H54 (cell line): ENCODE results near the gene TMEM114.

Experiments
- DNase-seq: peaks from one replicate; pipeline ENCODE4 v3.0.0; 2011; ENCODE audit warnings: low spot score, mixed read lengths; ENCODE audit not compliant: insufficient read length
- FAIRE-seq: peaks from 3 replicates; lab custom pipeline; 2011; peaks lifted over from hg19 to GRCh38; lab: Jason Lieb, UNC
- POLR2A ChIP-seq: IDR thresholded peaks from 2 replicates; pipeline ENCODE4 v1.6.1; 2011; ENCODE audit warnings: low read depth, mild to moderate bottlenecking, low read length

TMEM114 gene

DNA sequence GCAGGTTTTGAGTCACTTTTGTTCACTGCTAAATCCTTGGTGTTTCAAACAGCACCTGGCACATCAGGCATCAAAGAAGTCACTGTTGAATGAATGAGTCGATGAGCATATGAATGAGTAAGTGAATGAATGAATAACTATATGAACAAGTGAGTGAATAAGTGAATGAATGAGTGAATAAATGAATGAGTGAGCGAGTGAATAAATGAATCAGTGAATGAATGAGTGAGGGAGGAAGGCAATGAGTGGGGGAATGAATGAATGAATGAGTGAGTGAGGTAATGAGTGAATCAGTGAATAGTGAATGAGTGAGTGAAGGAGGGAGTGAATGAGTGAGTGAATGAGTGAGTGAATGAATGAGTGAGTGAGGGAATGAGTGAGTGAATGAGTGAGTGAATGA lies 28.8 kb downstream of the TMEM114 start:
- no peak for DNase-seq
- TF ChIP-seq POLR2A: no peak
- no peak for FAIRE-seq

DNA sequence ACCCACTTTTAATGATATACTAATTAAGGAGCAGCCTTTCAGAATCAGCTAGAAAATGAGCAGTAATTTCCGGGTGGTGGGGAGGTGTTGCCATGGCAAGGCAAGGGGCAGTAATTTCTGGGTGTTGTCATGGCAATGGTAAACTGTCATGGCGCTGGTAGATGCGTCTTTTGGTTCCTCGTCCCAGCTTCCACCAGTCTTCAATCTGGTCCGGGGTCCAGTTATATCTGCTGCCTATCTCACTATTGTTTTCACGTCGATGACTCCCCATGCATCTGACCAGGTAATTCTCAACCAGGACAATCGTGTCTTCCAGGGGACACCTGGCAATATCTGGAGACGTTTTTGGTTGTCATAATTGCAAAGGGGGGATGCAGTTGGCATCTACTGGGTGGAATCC lies 34.9 kb downstream of the TMEM114 start:
- TF ChIP-seq POLR2A: no peak
- DNase-seq (no peak), FAIRE-seq (no peak)

DNA sequence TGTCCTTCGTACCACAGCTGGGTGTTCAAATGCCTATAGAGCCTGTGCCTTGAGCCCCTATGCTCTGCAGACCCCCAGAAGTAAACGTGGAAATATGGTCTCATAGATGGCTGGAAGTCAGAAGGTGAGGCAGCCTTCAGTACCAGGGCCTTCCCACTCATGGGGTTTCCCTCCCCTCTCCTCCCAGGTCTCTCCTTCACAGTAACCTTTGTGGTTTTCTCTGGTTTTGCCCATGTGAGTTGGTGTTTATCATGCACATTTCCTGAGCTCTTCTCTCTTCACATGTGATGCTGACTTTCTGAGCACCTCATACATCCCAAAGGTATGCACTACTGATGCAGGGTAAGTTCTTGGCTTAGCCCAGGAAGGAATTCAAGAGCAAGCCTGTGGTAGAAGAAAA lies 35.4 kb downstream of the TMEM114 start:
- no peak for DNase-seq
- FAIRE-seq: no peak
- TF ChIP-seq POLR2A: no peak

DNA sequence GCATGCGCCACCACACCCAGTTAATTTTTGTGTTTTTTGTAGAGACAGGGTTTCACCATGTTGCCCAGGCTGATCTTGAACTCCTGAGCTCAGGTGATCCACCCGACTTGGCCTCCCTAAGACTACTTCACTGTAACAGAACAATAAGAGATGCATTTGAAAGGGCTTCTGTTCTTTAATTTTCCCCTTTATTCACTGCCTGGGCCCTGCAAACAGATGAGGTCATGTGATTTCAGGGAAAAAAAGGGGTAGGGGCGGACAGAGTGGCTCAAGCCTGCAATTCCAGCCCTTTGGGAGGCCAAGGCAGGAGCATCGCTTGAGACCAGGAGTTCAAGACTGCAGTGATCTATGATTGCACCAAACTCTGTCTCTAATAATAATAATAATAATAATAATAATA lies 36.3 kb downstream of the TMEM114 start:
- FAIRE-seq: no peak
- DNase-seq: no peak
- TF ChIP-seq POLR2A: no peak

DNA sequence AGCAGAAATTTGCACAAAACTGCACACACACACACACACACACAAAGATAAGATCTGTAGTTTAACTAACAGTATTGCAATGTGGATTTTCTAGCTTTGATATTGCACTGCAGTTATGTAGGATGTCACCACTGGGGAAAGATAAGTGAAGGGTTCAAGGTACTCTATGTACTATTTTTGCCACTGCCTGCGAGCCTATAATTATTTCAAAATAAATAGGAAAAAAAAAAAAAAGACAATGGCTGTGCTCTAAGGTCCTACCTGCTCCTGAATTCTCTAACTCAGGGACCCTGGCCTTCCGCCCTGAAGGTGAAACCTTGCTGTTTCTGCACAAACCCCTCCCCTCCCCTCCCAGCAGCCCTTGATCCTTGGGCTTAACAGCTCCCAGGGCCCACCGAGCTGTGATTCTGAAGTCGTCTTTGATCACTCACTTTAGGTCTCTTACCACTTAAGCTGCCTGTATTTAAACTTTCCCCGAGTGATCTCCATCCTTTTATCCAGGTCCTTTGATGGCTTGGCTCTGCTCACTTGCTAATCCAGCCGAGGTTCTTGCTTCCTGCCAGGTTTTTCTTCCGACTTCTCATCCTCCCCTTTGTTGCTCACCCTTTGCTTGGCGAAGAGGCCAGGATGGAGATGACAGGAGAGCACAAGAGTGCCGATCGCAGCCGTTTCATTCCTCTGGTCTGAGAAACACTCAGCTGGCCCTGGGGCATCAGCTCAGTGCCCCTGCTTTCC lies 37.7 kb downstream of the TMEM114 start:
- TF ChIP-seq POLR2A: no peak
- FAIRE-seq (no peak), DNase-seq (no peak)

DNA sequence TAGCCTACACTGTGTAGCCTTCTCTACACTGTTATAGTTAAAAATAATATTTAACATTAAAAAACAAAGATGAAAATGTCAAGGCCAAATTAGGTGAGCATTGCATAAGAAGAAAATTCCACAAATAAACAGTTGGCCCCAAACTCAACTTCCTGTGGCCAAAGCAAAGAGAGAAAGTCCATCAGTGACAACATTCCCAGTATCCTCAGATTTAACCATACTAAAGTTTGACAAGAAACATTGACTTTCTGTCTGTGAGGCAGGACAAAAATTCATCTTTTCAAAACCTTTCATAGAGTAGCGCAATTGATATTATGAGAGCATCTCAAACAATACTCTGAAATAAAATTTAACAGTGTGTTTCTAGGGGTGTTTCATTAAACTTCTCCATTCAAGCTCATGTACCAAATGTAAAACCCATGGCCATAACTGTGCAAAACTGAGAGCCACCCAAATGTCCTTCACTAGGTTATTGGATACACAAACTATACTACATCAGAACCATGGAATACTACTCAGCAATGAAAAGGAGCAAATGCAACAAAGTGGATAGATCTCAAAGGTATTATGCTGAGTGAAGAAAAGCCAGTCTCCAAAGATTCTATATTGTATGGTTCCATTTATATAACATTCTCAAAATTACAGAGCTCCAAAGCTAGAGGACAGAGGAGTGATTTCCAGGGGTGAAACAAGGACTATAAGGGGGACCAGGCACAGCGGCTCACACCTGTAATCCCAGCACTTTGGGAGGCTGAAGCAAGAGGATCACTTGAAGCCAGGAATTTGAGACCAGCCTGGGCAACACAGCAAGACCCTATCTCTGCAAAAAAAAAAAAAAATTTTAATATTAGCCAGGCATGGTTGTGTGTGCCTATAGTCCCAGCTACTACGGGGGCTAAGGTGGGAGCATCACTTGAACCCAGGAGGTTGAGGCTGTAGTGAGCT lies 38.7 kb downstream of the TMEM114 start:
- FAIRE-seq (no peak), DNase-seq (no peak)
- no peak for TF ChIP-seq POLR2A

DNA sequence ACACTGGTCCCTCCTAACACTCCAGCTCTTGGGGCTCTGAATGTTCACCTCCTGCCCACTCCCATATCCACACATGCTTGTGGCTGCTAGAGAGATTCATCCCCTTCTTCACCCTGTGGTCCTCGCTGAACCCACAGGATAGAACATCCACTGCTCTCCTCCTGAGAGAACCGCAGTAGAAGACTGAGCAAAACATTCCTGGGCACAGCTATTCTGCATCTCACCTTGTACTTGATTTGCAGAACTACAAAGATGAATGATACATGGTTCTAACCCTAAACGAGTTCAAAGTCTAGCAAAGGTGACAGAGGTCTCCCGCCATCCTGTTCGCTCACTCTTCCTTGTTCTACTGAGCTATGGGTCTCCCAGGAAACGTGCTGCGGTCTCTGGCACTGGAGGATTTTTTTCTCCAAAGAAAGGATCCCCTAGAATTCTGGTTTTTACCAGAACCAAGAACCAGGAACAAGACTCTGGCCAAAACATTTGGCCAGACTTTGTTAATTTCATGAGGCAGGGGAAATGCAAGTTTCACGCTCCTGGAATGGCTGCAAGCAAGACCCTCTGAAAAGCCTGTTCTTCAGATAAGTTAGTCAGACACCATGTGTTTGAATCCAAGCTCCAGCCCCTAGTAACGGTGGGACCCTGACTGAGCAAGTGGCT lies 39.5 kb downstream of the TMEM114 start:
- no peak for DNase-seq
- TF ChIP-seq POLR2A: no peak
- FAIRE-seq: no peak

DNA sequence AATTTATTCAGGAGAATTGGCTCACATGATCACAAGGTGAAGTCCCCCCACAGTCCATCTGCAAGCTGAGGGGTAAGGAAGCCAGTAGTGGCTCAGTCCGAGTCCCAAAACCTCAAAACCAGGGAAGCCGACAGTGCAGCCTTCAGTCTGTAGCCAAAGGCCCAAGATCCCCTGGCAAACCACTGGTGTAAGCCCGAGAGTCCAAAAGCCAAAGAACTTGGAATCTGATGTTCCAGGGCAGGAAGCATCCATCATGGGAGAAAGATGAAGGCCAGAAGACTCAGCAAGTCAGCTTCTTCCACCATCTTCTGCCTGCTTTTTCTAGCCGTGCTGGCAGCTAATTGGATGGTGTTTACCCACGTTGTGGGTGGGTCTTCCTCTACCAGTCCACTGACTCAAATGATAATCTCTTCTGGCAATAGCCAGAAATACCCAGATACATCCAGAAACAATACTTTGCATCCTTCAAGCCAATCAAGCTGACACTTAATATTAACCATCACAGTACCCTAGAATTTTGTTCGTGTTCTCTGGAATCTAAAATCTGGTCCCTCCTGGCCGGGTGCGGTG lies 40.4 kb downstream of the TMEM114 start:
- DNase-seq (no peak), FAIRE-seq (no peak)
- no peak for TF ChIP-seq POLR2A

DNA sequence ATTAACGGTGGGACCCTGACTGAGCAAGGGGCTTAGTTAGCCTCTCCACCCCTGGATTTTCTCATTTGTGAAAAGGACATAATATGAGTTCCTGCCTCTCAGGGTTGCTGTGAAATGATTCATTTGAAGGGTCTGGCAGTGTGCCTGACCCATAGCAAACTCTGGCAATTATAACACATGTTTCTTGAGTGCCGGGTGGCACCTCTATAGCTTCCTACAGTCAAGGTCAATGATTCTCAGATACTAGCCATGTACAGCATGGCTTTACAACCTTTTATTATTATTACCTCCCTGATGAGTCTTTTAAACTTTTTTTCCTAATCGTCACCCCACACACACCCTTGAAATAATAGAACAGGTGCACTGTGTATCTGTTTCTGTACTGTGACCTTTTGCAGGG lies 42.1 kb downstream of the TMEM114 start:
- no peak for DNase-seq
- TF ChIP-seq POLR2A: no peak
- FAIRE-seq: no peak

DNA sequence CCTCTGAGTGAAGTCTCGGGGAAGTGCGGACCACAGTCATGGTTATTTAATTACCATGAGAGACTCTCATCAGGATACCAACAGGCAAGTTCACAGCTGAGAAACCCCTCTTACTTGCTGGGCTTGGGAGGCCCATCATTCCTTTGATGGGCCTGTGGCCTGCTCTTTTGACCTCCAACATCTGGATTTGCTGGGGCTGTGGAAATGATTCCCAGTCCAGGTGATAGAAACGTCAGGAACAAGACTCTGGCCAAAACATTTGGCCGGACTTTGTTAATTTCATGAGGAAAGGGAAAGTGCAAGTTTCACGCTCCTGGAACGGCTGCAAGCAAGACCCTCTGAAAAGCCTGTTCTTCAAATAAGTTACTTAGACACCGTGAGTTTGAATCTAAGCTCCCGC lies 42.5 kb downstream of the TMEM114 start:
- no peak for TF ChIP-seq POLR2A
- FAIRE-seq: no peak
- no peak for DNase-seq

DNA sequence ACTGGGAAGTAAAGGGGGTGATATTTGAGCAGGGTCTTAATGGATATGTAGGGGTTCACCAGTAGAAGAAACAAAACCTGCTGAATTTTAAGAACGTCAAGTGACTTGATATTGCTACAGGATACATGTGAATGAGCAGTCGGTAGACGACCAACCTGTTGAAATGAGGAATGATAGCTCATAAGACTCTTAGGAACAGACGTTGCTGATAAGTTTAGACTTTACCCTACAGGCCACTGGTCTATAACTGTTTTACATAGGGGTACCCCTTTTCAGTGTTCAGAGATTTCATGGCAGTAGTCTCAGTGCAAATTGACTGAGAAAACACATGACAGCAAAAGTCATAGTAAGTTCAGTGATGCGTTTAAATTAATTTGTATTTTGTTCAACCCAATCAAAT lies 45.9 kb downstream of the TMEM114 start:
- no peak for FAIRE-seq
- DNase-seq: no peak
- TF ChIP-seq POLR2A: no peak

DNA sequence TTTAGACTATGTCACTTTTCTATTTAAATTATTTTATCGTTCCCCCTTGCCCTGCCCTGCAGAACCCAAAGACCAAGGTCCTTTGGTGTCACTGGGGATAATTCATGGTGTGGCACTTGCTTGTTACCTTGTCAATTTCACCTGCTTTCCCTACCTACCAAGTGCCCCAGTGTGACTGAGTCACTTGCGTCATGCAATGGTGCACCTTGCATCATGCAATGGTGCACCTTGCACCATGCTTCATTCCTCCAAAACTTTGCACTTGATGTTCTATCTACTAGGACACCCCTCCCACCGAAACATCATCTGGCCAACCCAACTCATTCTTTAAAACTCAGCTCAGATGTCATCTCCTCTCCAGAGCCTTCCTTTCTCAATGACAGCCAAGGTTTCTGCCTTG lies 47.1 kb downstream of the TMEM114 start:
- DNase-seq (no peak), FAIRE-seq (no peak)
- TF ChIP-seq POLR2A: no peak

DNA sequence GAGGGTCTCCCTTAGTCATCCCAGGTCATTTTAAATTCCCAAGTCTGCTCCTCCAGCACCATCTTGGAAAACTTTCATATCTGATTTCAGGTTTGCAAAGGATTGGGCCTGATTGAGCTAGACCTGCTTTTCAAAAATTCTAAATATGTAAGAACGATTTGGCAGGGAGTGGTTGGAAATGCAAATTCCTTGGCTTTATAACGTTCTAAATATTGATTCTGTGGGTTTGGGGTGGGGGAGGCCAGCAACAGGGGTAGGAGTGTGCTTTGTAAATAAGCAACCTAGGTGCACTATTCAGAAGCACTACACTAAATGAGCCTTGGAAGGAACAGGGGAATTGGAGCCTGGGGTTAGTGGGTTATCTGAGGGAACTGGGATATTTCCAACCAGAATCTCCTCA lies 47.9 kb downstream of the TMEM114 start:
- DNase-seq (no peak), FAIRE-seq (no peak)
- TF ChIP-seq POLR2A: no peak

DNA sequence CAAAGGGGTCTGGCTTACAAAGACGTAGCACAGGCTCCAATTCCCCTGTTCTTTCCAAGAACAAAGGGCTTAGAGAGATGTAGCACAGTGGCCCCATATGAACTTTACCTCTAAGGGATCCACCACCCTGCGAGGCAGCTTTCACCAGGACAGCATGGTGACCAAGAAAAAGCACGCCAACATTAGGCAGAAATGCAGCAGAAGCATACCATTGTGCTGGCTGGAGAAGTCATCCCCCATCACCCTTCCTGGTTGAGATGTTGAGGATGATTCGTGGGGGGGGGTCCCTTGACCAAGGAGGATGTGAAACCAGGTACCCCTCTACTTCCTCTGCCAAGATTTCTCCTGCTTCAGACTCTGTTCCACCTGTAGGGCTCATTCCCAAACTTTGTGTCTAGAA lies 48.4 kb downstream of the TMEM114 start:
- FAIRE-seq (no peak), DNase-seq (no peak)
- TF ChIP-seq POLR2A: no peak
